HepG2 (cell line): ENCODE results near the gene ZNF625. TPM values are rescaled to one million over a fixed set of nuclear protein-coding genes. Genes with fewer than 3 reads are reported as not detected.

ENCODE experiments used
- ATAC-seq: fragments of 200-7000 bp; cut with Tn5 transposase; 3 replicates; pipeline ENCODE4 v1.9.1; 2020; ENCODE audit warnings: mild to moderate bottlenecking, moderate library complexity
- BruUV-seq: library from RNA; stranded (reverse); fragments of 400-500 nt; replicated peaks from 2 replicates; lab custom pipeline; 2021; lab: Mats Ljungman, UMichigan
- CTCF ChIA-PET: fragments of 300-600 bp; formaldehyde crosslinking; extraction: SDS; loops from one replicate; lab custom pipeline; 2021; ENCODE audit warnings: low total read pairs, inconsistent platforms, low intra/inter-chr PET ratio; lab: Yijun Ruan, JAX
- POLR2A ChIA-PET: fragments of 350-600 bp; sonication (Branson Sonifier 250); formaldehyde crosslinking; loops from one replicate; lab custom pipeline; 2020; ENCODE audit warnings: antibody characterized with exemption, inconsistent platforms; lab: Yijun Ruan, JAX
- DNase-seq: peaks from one replicate; pipeline ENCODE4 v3.0.0-alpha.2; 2015; ENCODE audit warnings: low spot score
- FAIRE-seq: peaks from 3 replicates; lab custom pipeline; 2011; peaks lifted over from hg19 to GRCh38; lab: Jason Lieb, UNC
- H2AFZ ChIP-seq: one replicate; pipeline ENCODE4 v1.6.1; 2011; ENCODE audit warnings: low read length, inconsistent platforms
- H3K27ac ChIP-seq: fragments of 300-600 bp; 3 replicates; pipeline ENCODE4 v1.8.0; 2011; ENCODE audit warnings: mixed run types, mild to moderate bottlenecking, mixed read lengths, low read length, inconsistent platforms; ENCODE audit not compliant: insufficient read depth; ENCODE audit errors: extremely low read length
- H3K27me3 ChIP-seq, 2 experiments: fragments of 200-600 bp in 1 of 2; 2 replicates in 1 of 2; 3 replicates in 1 of 2; pipeline versions ENCODE4 v1.6.0 to v1.8.0; 2011; ENCODE audit warnings: low read length in 2 of 2, mild to moderate bottlenecking in 2 of 2, moderate library complexity in 2 of 2, inconsistent platforms in 1 of 2; ENCODE audit not compliant: insufficient read depth in 2 of 2, control insufficient read depth in 1 of 2
- H3K36me3 ChIP-seq, 2 experiments: fragments of 200-600 bp in 1 of 2; replicated peaks in 1 of 2; 2 replicates in 1 of 2; 3 replicates in 1 of 2; pipeline versions ENCODE4 v1.5.1 to v1.8.0; 2011; ENCODE audit warnings: low read length in 2 of 2, inconsistent platforms in 1 of 2; ENCODE audit not compliant: insufficient read depth in 2 of 2, control insufficient read depth in 1 of 2
- H3K4me1 ChIP-seq: 2 replicates; pipeline ENCODE4 v1.5.1; 2012; ENCODE audit warnings: low read length, inconsistent platforms; ENCODE audit not compliant: insufficient read depth
- H3K4me2 ChIP-seq: 2 replicates; pipeline ENCODE4 v1.6.0; 2011; ENCODE audit warnings: low read depth, low read length, inconsistent platforms
- H3K4me3 ChIP-seq, 3 experiments: fragments of 200-600 bp in 1 of 3; sonication (generic), shearing (Covaris generic) in 1 of 3; replicated peaks in 1 of 3; 2 replicates each; pipeline ENCODE4 v1.5.1; 2011 to 2016; ENCODE audit warnings: low read length in 3 of 3, inconsistent platforms in 2 of 3, low read depth in 2 of 3, mild to moderate bottlenecking in 2 of 3, control low read depth in 1 of 3, mixed read lengths in 1 of 3; ENCODE audit not compliant: insufficient read depth in 1 of 3
- H3K79me2 ChIP-seq: one replicate; pipeline ENCODE4 v1.6.1; 2011; ENCODE audit warnings: low read length, inconsistent platforms; ENCODE audit not compliant: insufficient read depth
- H3K9ac ChIP-seq: 2 replicates; pipeline ENCODE4 v1.6.0; 2011; ENCODE audit warnings: mild to moderate bottlenecking, low read depth, low read length, inconsistent platforms; ENCODE audit not compliant: insufficient read depth
- H3K9me3 ChIP-seq: 2 replicates; pipeline ENCODE4 v1.5.1; 2012; ENCODE audit warnings: mild to moderate bottlenecking, low read length
- H4K20me1 ChIP-seq: 2 replicates; pipeline ENCODE4 v1.6.0; 2011; ENCODE audit warnings: inconsistent platforms, mild to moderate bottlenecking, low read length, moderate library complexity; ENCODE audit not compliant: insufficient read depth
- ATF7-NPFF ChIP-seq: sonication (generic); formaldehyde crosslinking; IDR thresholded peaks from 2 replicates; pipeline ENCODE4 v1.8.1; 2023; ENCODE audit warnings: mild to moderate bottlenecking, low read depth, missing genetic modification reagents, moderate library complexity
- KDM1A ChIP-seq: IDR thresholded peaks from 2 replicates; pipeline ENCODE4 v1.6.1; 2016; ENCODE audit warnings: missing compliant biosample characterization
- PTBP1 ChIP-seq: fragments of 200-400 bp; formaldehyde crosslinking; IDR thresholded peaks from 2 replicates; pipeline ENCODE4 v1.6.1; 2018; ENCODE audit warnings: low read length, low read depth; ENCODE audit not compliant: poor library complexity, severe bottlenecking
- SCMH1 ChIP-seq: sonication (generic); formaldehyde crosslinking; IDR thresholded peaks from 2 replicates; pipeline ENCODE4 v1.9.0; 2021; ENCODE audit warnings: missing genetic modification reagents, mild to moderate bottlenecking, borderline replicate concordance
- ZNF543 ChIP-seq: sonication (generic); formaldehyde crosslinking; IDR thresholded peaks from 2 replicates; pipeline ENCODE4 v1.4.0; 2020; ENCODE audit warnings: mild to moderate bottlenecking, missing genetic modification reagents
- WGBS: methylation state at CpG from one replicate; pipeline ENCODE4 v1.1.6; 2017; ENCODE audit warnings: low lambda C conversion rate; 5-methylcytosine and 5-hydroxymethylcytosine counted together
- in situ Hi-C: cut with HindIII; loops from 2 replicates; pipeline ENCODE4 v1.10.0; 2017; ENCODE audit warnings: low pct_unique_long_range_greater_than_20kb; ENCODE audit not compliant: extremely low pct_ligation_motif_present
- intact Hi-C: fragments of 100-400 bp; cut with micrococcal nuclease; formaldehyde crosslinking; loops from one replicate; pipeline ENCODE4 v1.10.0; 2022; ENCODE audit not compliant: unreplicated experiment
- polyA plus RNA-seq, 8 experiments: library from polyadenylated mRNA; depleted of rRNA in 3 of 8; stranded (reverse) in 7 of 8; unstranded in 1 of 8; fragments of >200 nt; fragmentation: Illumina TruSeq in 4 of 8; extraction: Trizol in 4 of 8; gene quantifications; 2 replicates each; pipeline versions ENCODE4 v1.2.1 to v1.2.3, GENCODE V29; 2011 to 2016; ENCODE audit warnings: low read depth in 4 of 8, missing spikeins in 1 of 8, mixed read lengths in 1 of 8; ENCODE audit not compliant: insufficient read depth in 1 of 8
- total RNA-seq, 5 experiments: library from RNA; depleted of rRNA; stranded (reverse); fragments of >200 nt; fragmentation: Illumina TruSeq; extraction: Trizol; gene quantifications; 2 replicates each; pipeline ENCODE4 v1.2.3, GENCODE V29; 2016; ENCODE audit warnings: low read depth in 1 of 5
- TF ChIP-seq, protein P1 (sequence below): sonication (generic); formaldehyde crosslinking; IDR thresholded peaks from 2 replicates; pipeline ENCODE4 v1.5.0; 2020; ENCODE audit warnings: mild to moderate bottlenecking, missing genetic modification reagents, borderline replicate concordance
- TF ChIP-seq, protein P2 (sequence below): IDR thresholded peaks from 2 replicates; pipeline ENCODE4 v1.6.1; 2012; ENCODE audit warnings: low read depth, low read length, improper control_type of control experiment

Gene ZNF625
- total and polyA plus RNA-seq, 2 of the 13 experiments (the other 11 are each of a cell fraction or from before 2014, with no cell fraction given), result 1.7 to 12.2 TPM

DNA sequence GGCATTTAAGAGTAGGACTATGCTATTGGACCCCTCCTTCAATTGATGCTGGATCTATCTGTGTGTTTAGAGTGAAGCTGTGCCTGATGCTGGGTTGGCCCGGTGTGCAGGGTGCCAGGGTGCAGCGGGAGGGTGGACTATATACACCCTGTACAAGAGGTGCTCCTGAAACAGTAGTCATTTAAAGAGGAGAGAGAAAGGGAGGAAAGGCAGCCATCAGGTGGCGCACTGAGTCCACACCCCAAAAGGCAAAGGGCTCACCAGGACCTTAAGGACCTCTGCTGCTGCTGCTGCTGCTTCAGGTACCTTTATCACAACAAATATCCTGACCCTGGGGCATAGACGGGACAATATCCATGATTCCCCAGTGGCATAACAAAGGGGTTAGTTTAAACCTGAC, 45.7 kb upstream of the ZNF625 start (continued):
- TF ChIP-seq, protein P1, sequence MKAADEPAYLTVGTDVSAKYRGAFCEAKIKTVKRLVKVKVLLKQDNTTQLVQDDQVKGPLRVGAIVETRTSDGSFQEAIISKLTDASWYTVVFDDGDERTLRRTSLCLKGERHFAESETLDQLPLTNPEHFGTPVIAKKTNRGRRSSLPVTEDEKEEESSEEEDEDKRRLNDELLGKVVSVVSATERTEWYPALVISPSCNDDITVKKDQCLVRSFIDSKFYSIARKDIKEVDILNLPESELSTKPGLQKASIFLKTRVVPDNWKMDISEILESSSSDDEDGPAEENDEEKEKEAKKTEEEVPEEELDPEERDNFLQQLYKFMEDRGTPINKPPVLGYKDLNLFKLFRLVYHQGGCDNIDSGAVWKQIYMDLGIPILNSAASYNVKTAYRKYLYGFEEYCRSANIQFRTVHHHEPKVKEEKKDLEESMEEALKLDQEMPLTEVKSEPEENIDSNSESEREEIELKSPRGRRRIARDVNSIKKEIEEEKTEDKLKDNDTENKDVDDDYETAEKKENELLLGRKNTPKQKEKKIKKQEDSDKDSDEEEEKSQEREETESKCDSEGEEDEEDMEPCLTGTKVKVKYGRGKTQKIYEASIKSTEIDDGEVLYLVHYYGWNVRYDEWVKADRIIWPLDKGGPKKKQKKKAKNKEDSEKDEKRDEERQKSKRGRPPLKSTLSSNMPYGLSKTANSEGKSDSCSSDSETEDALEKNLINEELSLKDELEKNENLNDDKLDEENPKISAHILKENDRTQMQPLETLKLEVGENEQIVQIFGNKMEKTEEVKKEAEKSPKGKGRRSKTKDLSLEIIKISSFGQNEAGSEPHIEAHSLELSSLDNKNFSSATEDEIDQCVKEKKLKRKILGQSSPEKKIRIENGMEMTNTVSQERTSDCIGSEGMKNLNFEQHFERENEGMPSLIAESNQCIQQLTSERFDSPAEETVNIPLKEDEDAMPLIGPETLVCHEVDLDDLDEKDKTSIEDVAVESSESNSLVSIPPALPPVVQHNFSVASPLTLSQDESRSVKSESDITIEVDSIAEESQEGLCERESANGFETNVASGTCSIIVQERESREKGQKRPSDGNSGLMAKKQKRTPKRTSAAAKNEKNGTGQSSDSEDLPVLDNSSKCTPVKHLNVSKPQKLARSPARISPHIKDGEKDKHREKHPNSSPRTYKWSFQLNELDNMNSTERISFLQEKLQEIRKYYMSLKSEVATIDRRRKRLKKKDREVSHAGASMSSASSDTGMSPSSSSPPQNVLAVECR (CRISPR knock-in tag), result peak; percentile 20; the same call in 1 of the 2 replicates
- 0 out of 2 replicates have a peak, but pooled peaks have one; percentile 44 for TF ChIP-seq ZNF543

DNA sequence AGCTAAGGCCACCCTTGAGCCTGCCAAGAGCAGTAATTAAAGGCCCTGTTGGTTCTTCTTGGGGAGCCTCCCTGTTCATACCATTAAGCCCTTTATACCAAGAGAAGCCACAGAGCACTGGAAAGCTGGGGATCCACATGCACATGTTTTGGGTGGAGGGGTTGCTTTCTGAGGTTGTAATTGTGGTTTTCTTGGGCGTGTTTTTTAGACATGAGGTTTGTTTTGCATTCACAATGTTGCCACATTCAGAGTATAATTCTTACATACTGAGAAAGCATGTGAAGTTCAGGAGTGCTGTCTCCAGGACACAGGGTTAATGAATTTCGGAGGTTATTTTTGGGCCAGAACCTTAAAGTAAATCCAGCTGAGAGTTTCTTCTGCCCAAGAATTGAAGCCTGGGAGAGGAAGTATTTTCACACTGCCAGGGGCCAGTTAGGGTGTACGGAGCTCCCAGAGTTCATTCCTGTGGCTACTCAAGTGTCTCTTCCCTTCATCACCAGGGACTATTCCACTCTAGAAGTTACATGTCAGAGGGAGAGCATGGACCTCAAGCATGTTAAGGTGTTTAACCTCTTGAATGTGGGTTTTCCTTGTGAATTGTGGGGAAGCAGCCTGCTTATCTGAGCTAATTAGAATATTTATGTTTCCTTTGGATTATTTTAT, 43.4 kb upstream of the ZNF625 start:
- no peak overlapping the region for H3K27ac ChIP-seq
- POLR2A ChIA-PET, result no interaction called here
- H3K4me3 ChIP-seq, result no peak overlapping the region
- no peaks in the 10 kb centered on the region for H3K27me3 ChIP-seq
- H4K20me1 ChIP-seq, result no peaks in the 10 kb centered on the region
- no peak for ATAC-seq
- no peak for DNase-seq
- WGBS, result 92% methylated on average over 3 of the region's 3 CpGs
- in situ Hi-C loops, result loop anchor here (5.0 kb wide), 1 partner anchor 147 kb away; no protein-coding TSS in a partner anchor
- 0 out of 2 replicates have a peak, but pooled peaks cover 7% of the 10 kb centered on the region for H3K4me1 ChIP-seq
- intact Hi-C loops, result loop anchor here (5.0 kb wide), 1 partner anchor 167 kb away; the partner anchor contains the start of gene ZNF442
- no peaks in the 10 kb centered on the region for H3K79me2 ChIP-seq
- H3K36me3 ChIP-seq, result no peaks in the 10 kb centered on the region
- no peak overlapping the region for H3K4me2 ChIP-seq
- peaks cover 9% of the 10 kb centered on the region for H3K9me3 ChIP-seq
- no peak for FAIRE-seq
- CTCF ChIA-PET, result no interaction called here
- no peak overlapping the region for H2AFZ ChIP-seq
- no peak overlapping the region for H3K9ac ChIP-seq
- no TSS peak for BruUV-seq
- TF ChIP-seq ATF7-NPFF, result no peak
- TF ChIP-seq SCMH1 (CRISPR knock-in tag), result no peak
- no peak for TF ChIP-seq PTBP1
- TF ChIP-seq KDM1A (CRISPR knock-in tag), result no peak
- TF ChIP-seq, protein P2, sequence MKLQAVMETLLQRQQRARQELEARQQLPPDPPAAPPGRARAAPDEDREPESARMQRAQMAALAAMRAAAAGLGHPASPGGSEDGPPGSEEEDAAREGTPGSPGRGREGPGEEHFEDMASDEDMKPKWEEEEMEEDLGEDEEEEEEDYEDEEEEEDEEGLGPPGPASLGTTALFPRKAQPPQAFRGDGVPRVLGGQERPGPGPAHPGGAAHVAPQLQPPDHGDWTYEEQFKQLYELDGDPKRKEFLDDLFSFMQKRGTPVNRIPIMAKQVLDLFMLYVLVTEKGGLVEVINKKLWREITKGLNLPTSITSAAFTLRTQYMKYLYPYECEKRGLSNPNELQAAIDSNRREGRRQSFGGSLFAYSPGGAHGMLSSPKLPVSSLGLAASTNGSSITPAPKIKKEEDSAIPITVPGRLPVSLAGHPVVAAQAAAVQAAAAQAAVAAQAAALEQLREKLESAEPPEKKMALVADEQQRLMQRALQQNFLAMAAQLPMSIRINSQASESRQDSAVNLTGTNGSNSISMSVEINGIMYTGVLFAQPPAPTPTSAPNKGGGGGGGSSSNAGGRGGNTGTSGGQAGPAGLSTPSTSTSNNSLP, result no peak
